HCT116 (cell line): ENCODE measurements around the gene PGAM5. TPM values are rescaled to one million over a fixed set of nuclear protein-coding genes. Genes with fewer than 3 reads are reported as not detected.

Experiments used
- ATAC-seq: fragments of 200-7000 bp; cut with Tn5 transposase; 2 replicates; pipeline ENCODE4 v1.9.1; 2020; ENCODE audit warnings: mild to moderate bottlenecking, moderate library complexity
- BruUV-seq: library from RNA; stranded (reverse); fragments of 400-500 nt; replicated peaks from 2 replicates; lab custom pipeline; 2021; lab: Mats Ljungman, UMichigan
- CTCF ChIA-PET: fragments of 300-600 bp; sonication (Branson Sonifier 250); formaldehyde crosslinking; loops from one replicate; lab custom pipeline; 2021; ENCODE audit warnings: antibody characterized with exemption; lab: Charles Lee
- POLR2A ChIA-PET: fragments of 300-600, 350-600 bp; sonication (Branson Sonifier 250); formaldehyde crosslinking; loops from one replicate; lab custom pipeline; 2021; ENCODE audit warnings: antibody characterized with exemption; lab: Charles Lee
- RAD21 ChIA-PET, 2 experiments: fragments of 300-600 bp; sonication (Branson Sonifier 250); formaldehyde crosslinking; loops; one replicate each; lab custom pipeline; 2023; ENCODE audit warnings: low total read pairs in 2 of 2; ENCODE audit not compliant: uncharacterized antibody in 2 of 2, unreplicated experiment in 2 of 2, low non-redundant PET in 1 of 2; lab: Charles Lee
- DNase-seq: peaks from one replicate; pipeline ENCODE4 v3.0.0-alpha.2; 2010; ENCODE audit warnings: low read depth, low spot score
- H2AFZ ChIP-seq: fragments of 200-600 bp; shearing (Covaris generic), sonication (generic); 2 replicates; pipeline ENCODE4 v1.6.1; 2017; ENCODE audit warnings: low read depth, mixed run types, mixed read lengths, antibody characterized with exemption, low read length; ENCODE audit not compliant: poor library complexity, severe bottlenecking
- H3K27ac ChIP-seq: 2 replicates; pipeline ENCODE4 v1.5.1; 2012; ENCODE audit warnings: low read depth, low read length
- H3K27me3 ChIP-seq: fragments of 200-600 bp; sonication (generic); 2 replicates; pipeline ENCODE4 v1.6.1; 2016; ENCODE audit warnings: mixed run types, low read length, mixed read lengths; ENCODE audit not compliant: insufficient read depth
- H3K36me3 ChIP-seq, 2 experiments: fragments of 200-500 bp in 1 of 2; fragments of 200-600 bp in 1 of 2; sonication (Bioruptor generic) in 1 of 2; sonication (generic) in 1 of 2; 2 replicates each; pipeline versions ENCODE4 v1.5.1 to v1.6.1; 2014 to 2016; ENCODE audit warnings: low read length in 2 of 2, inconsistent platforms in 1 of 2, mixed read lengths in 1 of 2, mixed run types in 1 of 2; ENCODE audit not compliant: insufficient read depth in 2 of 2, control insufficient read depth in 1 of 2
- H3K4me1 ChIP-seq, 2 experiments: fragments of 200-600 bp in 1 of 2; sonication (generic) in 1 of 2; 2 replicates each; pipeline versions ENCODE4 v1.5.1 to v1.6.1; 2012 to 2017; ENCODE audit warnings: low read length in 2 of 2, inconsistent platforms in 1 of 2, mild to moderate bottlenecking in 1 of 2, mixed read lengths in 1 of 2, mixed run types in 1 of 2, moderate library complexity in 1 of 2; ENCODE audit not compliant: insufficient read depth in 2 of 2, control insufficient read depth in 1 of 2
- H3K4me2 ChIP-seq: fragments of 200-600 bp; sonication (generic); 2 replicates; pipeline ENCODE4 v1.6.1; 2017; ENCODE audit warnings: mixed run types, low read length, mixed read lengths
- H3K4me3 ChIP-seq, 2 experiments: fragments of 200-600 bp in 1 of 2; sonication (generic) in 1 of 2; replicated peaks in 1 of 2; 2 replicates each; pipeline ENCODE4 v1.5.1; 2011 to 2016; ENCODE audit warnings: low read length in 2 of 2, control low read depth in 1 of 2, low read depth in 1 of 2, mild to moderate bottlenecking in 1 of 2, mixed read lengths in 1 of 2, mixed run types in 1 of 2
- H3K79me2 ChIP-seq: fragments of 200-600 bp; sonication (generic); 2 replicates; pipeline ENCODE4 v1.6.1; 2017; ENCODE audit warnings: mild to moderate bottlenecking, mixed run types, low read length, moderate library complexity, mixed read lengths; ENCODE audit not compliant: insufficient read depth
- H3K9ac ChIP-seq: fragments of 200-600 bp; sonication (generic); 2 replicates; pipeline ENCODE4 v1.6.1; 2016; ENCODE audit warnings: low read length, mixed read lengths
- H3K9me2 ChIP-seq: fragments of 200-600 bp; sonication (generic), shearing (Covaris generic); 2 replicates; pipeline ENCODE4 v1.6.1; 2017; ENCODE audit warnings: mixed run types, mild to moderate bottlenecking, moderate library complexity; ENCODE audit not compliant: insufficient read depth
- H3K9me3 ChIP-seq, 2 experiments: fragments of 200-500 bp in 1 of 2; fragments of 200-600 bp in 1 of 2; sonication (Bioruptor generic) in 1 of 2; sonication (generic) in 1 of 2; 2 replicates each; pipeline ENCODE4 v1.6.1; 2014 to 2017; ENCODE audit warnings: low read length in 2 of 2, mixed read lengths in 2 of 2, inconsistent platforms in 1 of 2, low read depth in 1 of 2, mild to moderate bottlenecking in 1 of 2, mixed run types in 1 of 2, moderate library complexity in 1 of 2; ENCODE audit not compliant: control insufficient read depth in 1 of 2, insufficient read depth in 1 of 2
- H4K20me1 ChIP-seq: fragments of 200-600 bp; sonication (generic), shearing (Covaris generic); 2 replicates; pipeline ENCODE4 v1.6.1; 2017; ENCODE audit warnings: mixed run types, mild to moderate bottlenecking, moderate library complexity; ENCODE audit not compliant: insufficient read depth
- CEBPB ChIP-seq: IDR thresholded peaks from 2 replicates; pipeline ENCODE4 v1.6.1; 2012; ENCODE audit warnings: low read depth
- POLR2A ChIP-seq: IDR thresholded peaks from 2 replicates; pipeline ENCODE4 v1.7.0; 2011; ENCODE audit warnings: borderline replicate concordance; ENCODE audit not compliant: insufficient read depth, insufficient read length; ENCODE audit errors: extremely low read depth
- intact Hi-C: fragments of 100-400 bp; cut with micrococcal nuclease; formaldehyde crosslinking; loops from 2 replicates; pipeline ENCODE4 v1.10.0; 2022
- total RNA-seq: library from RNA; stranded (reverse); gene quantifications from one replicate; pipeline ENCODE4 v1.2.1, GENCODE V29; 2021; ENCODE audit not compliant: unreplicated experiment
- TF ChIP-seq, protein P1 (sequence below): IDR thresholded peaks from 2 replicates; pipeline ENCODE4 v1.6.1; 2012
- TF ChIP-seq, protein P2 (sequence below): IDR thresholded peaks from 2 replicates; pipeline ENCODE4 v1.6.1; 2012; ENCODE audit warnings: low read depth

The PGAM5 gene
- total RNA-seq, 1 experiment from 2014 or later = 98.3 TPM

DNA sequence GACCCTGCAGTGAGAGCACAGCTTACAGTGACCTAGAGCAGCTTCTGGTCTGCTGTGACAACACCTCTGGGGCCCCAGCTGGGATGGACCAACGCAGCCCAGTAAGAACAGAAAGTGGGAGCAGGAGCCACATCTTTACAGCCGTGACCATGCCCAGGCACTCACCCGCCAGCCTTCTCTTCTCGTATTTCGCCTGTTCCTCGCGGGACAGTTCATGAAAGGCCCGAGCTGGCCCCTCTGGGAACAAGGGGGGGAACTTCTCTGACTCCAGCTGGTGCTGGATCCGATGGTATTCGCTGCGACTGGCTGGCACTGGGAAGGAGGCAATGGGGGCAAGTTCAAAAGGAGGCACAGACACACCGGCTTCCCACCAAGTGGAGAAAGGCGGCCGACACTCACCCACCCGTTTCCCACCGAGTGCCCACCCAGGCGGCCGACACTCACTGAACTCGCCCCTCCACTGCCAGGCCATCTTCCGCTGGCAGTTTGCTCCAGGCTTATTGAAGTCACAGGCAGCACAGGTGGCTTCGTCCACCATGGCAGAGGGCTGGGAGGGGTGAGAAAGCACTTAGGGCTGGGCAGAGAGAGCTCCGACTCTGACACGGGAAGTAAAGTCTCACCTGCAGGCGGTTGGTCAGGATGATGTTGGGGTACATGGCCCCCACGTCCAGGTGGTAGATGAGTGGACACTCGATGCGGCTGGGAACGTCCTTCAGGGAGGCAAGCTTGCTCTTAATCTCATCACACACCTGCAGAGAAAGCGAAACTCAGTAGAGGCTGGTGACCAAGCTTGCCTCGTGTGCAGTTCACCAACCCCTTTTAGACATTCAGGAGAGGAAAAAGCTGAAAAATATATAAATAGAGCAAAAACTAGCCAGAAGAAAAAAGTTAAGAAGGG lies 42.2 kb upstream of the PGAM5 start:
- Histone ChIP-seq H3K27ac (no peak overlapping the region), H3K27me3 (no peaks in the 10 kb centered on the region), H4K20me1 (no peaks in the 10 kb centered on the region), H3K36me3 (peaks cover 58% of the 10 kb centered on the region in 2 experiments), H3K79me2 (no peaks in the 10 kb centered on the region), H3K9ac (no peak overlapping the region), H2AFZ (no peak overlapping the region), H3K9me3 (no peaks in the 10 kb centered on the region), H3K4me1 (no peaks in the 10 kb centered on the region), H3K9me2 (no peaks in the 10 kb centered on the region), H3K4me2 (no peak overlapping the region), H3K4me3 (no peak overlapping the region)
- ChIA-PET RAD21 (no interaction called here), CTCF (no interaction called here), POLR2A (no interaction called here)
- intact Hi-C loops = no loop called here
- BruUV-seq = no TSS peak
- ATAC-seq (no peak), DNase-seq (no peak)
- TF ChIP-seq POLR2A (no peak), CEBPB (no peak)
- TF ChIP-seq, protein P1, sequence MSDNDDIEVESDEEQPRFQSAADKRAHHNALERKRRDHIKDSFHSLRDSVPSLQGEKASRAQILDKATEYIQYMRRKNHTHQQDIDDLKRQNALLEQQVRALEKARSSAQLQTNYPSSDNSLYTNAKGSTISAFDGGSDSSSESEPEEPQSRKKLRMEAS = no peak
- TF ChIP-seq, protein P2, sequence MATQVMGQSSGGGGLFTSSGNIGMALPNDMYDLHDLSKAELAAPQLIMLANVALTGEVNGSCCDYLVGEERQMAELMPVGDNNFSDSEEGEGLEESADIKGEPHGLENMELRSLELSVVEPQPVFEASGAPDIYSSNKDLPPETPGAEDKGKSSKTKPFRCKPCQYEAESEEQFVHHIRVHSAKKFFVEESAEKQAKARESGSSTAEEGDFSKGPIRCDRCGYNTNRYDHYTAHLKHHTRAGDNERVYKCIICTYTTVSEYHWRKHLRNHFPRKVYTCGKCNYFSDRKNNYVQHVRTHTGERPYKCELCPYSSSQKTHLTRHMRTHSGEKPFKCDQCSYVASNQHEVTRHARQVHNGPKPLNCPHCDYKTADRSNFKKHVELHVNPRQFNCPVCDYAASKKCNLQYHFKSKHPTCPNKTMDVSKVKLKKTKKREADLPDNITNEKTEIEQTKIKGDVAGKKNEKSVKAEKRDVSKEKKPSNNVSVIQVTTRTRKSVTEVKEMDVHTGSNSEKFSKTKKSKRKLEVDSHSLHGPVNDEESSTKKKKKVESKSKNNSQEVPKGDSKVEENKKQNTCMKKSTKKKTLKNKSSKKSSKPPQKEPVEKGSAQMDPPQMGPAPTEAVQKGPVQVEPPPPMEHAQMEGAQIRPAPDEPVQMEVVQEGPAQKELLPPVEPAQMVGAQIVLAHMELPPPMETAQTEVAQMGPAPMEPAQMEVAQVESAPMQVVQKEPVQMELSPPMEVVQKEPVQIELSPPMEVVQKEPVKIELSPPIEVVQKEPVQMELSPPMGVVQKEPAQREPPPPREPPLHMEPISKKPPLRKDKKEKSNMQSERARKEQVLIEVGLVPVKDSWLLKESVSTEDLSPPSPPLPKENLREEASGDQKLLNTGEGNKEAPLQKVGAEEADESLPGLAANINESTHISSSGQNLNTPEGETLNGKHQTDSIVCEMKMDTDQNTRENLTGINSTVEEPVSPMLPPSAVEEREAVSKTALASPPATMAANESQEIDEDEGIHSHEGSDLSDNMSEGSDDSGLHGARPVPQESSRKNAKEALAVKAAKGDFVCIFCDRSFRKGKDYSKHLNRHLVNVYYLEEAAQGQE = no peak
